Effector memory CD4-positive, alpha-beta T cell (primary cell): ENCODE results near the gene OR4Q3.
"Not testable (repeated sequence)": the region's sequence is repeated elsewhere in the genome, so short reads cannot be mapped to it uniquely, and the experiment has no call there.

Experiments
- DNase-seq, 3 donors: peaks; one replicate each; pipeline ENCODE4 v3.0.0-alpha.2; 2020
- H3K27ac ChIP-seq: 2 replicates; pipeline ENCODE4 v1.7.0; 2013; ENCODE audit warnings: mild to moderate bottlenecking, low read length, moderate library complexity; ENCODE audit not compliant: insufficient read depth, poor library complexity, severe bottlenecking
- H3K27me3 ChIP-seq: replicated peaks from 2 replicates; pipeline ENCODE4 v1.7.0; 2013; ENCODE audit warnings: mild to moderate bottlenecking, low read length; ENCODE audit not compliant: insufficient read depth, control insufficient read depth, poor library complexity, severe bottlenecking
- H3K36me3 ChIP-seq: 2 replicates; pipeline ENCODE4 v1.7.0; 2013; ENCODE audit warnings: mild to moderate bottlenecking, low read length, moderate library complexity; ENCODE audit not compliant: control insufficient read depth, insufficient read depth
- H3K4me1 ChIP-seq: 2 replicates; pipeline ENCODE4 v1.7.0; 2013; ENCODE audit warnings: low read length, mild to moderate bottlenecking; ENCODE audit not compliant: control insufficient read depth, insufficient read depth, poor library complexity, severe bottlenecking
- H3K4me3 ChIP-seq: 2 replicates; pipeline ENCODE4 v1.7.0; 2013; ENCODE audit warnings: low read length, low read depth, mild to moderate bottlenecking; ENCODE audit not compliant: insufficient read depth, poor library complexity, severe bottlenecking
- H3K9me3 ChIP-seq: 2 replicates; pipeline ENCODE4 v1.7.0; 2013; ENCODE audit warnings: mild to moderate bottlenecking, low read length, moderate library complexity; ENCODE audit not compliant: control insufficient read depth
- total RNA-seq, 3 donors: gene quantifications; one replicate each; lab custom pipeline; 2026; lab: John Stamatoyannopoulos, UW

Gene OR4Q3
- 0 reads per million in 3 donors for total RNA-seq

DNA sequence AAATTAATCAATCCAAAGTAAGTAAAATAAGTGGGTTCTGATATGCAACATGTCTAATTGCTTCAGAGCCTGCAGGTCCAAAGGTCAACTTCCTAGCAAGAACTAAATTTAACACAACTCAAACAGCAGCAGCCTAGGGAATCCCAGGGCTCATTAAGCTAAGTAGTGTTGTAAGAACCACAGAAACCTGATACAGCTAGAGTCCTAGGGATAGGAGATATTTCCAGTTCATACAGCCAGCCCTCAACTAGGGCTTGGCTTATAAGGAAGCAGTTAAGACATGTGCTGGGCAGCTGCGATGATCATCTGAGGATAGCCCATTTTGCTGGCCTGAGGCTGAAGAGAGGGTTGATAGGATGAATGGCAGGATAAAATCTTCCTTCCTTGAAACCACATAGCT lies at the start of gene OR4Q3:
TSS of gene OR4Q3 (plus strand) at position 316 of the 400 bp plus-strand sequence.
- no peaks in the 10 kb centered on the region for H3K9me3 ChIP-seq
- H3K4me1 ChIP-seq: no peaks in the 10 kb centered on the region
- no peak within 1 kb of the TSS for H3K4me3 ChIP-seq
- DNase-seq: no peak
- H3K36me3 ChIP-seq: no peaks in the 10 kb centered on the region
- H3K27me3 ChIP-seq: no peaks in the 10 kb centered on the region
- H3K27ac ChIP-seq: no peak within 1 kb of the TSS

GRCh38 chr14:19729359-19729758 lies 14.0 kb upstream of the OR4Q3 start:
- Histone ChIP-seq H3K27me3 (no peaks in the 10 kb centered on the region), H3K36me3 (no peaks in the 10 kb centered on the region), H3K9me3 (peaks cover 4% of the 10 kb centered on the region), H3K27ac (no peak overlapping the region), H3K4me1 (no peaks in the 10 kb centered on the region), H3K4me3 (no peak overlapping the region)
- DNase-seq: no peak

DNA sequence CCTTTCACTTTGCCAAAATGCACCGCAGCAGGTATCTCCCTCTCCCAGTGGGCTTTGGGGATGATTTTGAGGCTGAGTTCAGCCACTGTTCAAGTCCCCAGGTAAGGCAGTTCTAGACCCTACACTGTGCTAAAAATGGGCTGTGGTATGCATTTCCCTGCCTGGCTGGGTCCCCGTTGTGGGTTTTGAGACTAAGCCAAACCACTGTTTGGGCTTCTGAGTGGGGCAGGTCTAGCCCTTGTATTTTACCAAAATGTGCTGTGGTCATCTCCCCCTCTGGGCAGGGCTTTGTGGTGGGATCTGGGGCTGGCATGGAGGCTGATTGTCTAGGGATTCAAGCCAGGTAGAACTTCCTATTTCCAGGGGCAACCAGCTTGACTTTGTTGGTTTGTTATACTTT lies 13.6 kb upstream of the OR4Q3 start:
- Histone ChIP-seq H3K9me3 (peaks cover 4% of the 10 kb centered on the region), H3K27me3 (no peaks in the 10 kb centered on the region), H3K27ac (no peak overlapping the region), H3K4me3 (no peak overlapping the region), H3K4me1 (no peaks in the 10 kb centered on the region), H3K36me3 (no peaks in the 10 kb centered on the region)
- no peak for DNase-seq

DNA sequence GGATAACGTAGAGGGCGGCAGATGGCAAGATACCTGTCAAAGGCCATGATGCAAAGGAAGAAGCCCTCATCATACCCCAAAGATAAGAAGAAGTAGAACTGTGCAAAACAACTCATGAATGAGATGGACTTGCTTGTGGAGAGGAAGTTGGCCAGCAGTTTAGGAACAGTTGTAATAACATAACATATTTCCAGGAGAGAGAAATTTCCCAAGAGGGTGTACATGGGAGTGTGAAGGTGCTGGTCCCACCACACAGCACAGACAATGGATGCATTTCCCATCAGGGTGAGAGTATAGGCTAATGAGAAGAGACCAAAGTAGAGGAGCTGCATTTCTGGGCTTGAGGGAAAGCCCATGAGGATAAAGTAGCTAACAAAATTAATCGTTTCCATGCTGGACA lies 9.5 kb upstream of the OR4Q3 start:
- not testable (repeated sequence) for H3K36me3 ChIP-seq, H3K4me3 ChIP-seq, H3K9me3 ChIP-seq, H3K27ac ChIP-seq, DNase-seq, H3K4me1 ChIP-seq, H3K27me3 ChIP-seq

DNA sequence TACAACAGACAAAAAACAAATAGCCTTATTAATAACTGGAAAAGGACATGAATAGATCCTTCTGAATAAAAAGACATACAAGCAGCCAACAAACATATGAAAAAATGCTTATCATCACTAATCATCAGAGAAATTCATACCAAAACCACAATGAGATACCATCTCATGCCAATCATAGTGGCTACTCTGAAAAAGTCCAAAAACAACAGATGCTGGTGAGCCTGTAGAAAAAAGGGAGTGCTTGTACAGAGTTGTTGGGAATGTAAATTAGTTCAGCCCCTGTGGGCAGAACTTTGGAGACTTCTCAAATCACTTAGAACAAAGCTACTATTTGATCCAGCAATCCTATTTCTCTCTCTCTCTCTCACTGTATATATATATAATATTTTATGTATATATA lies 8.9 kb downstream of the OR4Q3 start:
- not testable (repeated sequence) for H3K4me3 ChIP-seq, H3K27me3 ChIP-seq, H3K4me1 ChIP-seq, H3K27ac ChIP-seq, H3K9me3 ChIP-seq, DNase-seq, H3K36me3 ChIP-seq

DNA sequence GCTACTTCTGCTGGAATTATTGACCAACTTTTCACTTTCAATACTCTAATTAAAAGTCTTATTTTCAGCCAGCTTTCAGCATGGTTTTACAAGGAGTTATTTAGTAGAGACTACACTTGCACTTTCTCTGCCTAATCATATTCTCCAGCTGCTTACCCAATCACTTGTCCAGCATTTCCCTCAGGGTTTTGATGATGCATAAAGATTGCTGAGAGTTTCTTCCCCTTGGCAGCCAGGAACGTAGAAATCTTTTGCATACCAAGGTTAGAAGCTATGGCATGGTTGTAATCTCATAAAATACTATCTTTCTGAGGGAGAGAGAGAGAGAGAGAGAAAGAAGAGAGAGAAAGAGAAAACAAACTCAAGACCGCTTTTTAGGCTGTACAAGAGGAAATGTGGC lies 10.8 kb downstream of the OR4Q3 start:
- Histone ChIP-seq H3K4me3 (no peak overlapping the region), H3K27ac (no peak overlapping the region), H3K4me1 (no peaks in the 10 kb centered on the region), H3K36me3 (no peaks in the 10 kb centered on the region), H3K9me3 (no peaks in the 10 kb centered on the region), H3K27me3 (no peaks in the 10 kb centered on the region)
- no peak for DNase-seq

DNA sequence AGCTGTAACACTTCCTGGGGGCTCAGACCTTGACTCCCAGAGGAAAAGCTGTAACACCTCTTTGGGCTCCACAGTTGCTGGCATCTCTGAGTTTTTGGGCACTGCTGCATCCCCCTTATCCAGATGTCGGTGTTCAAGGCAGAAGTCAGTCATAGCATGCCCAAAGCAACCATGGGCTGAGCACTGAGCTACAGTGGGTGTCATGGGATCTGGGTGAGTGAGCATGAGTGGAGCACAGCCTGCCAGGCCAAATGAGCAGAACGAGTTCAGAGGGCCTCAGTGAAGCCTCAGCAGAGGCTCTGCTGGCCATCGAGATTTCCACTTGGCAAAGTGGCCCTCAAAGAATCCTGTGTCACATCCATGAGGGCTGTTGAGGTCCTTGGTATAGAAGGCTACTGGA lies 28.1 kb downstream of the OR4Q3 start:
- H3K4me3 ChIP-seq, H3K9me3 ChIP-seq, H3K27me3 ChIP-seq, H3K4me1 ChIP-seq, H3K27ac ChIP-seq, DNase-seq, H3K36me3 ChIP-seq: not testable (repeated sequence)

GRCh38 chr14:19771895-19772430 lies 28.6 kb downstream of the OR4Q3 start:
- Histone ChIP-seq H3K9me3 (no peaks in the 10 kb centered on the region), H3K4me1 (no peaks in the 10 kb centered on the region), H3K4me3 (no peak overlapping the region), H3K36me3 (no peaks in the 10 kb centered on the region), H3K27ac (no peak overlapping the region), H3K27me3 (no peaks in the 10 kb centered on the region)
- DNase-seq: no peak

- not testable (repeated sequence) for H3K27ac ChIP-seq, DNase-seq, H3K9me3 ChIP-seq, H3K4me1 ChIP-seq, H3K36me3 ChIP-seq, H3K4me3 ChIP-seq, H3K27me3 ChIP-seq
Observed at GRCh38 chr14:19772454-19772853, 29.1 kb downstream of the OR4Q3 start.

DNA sequence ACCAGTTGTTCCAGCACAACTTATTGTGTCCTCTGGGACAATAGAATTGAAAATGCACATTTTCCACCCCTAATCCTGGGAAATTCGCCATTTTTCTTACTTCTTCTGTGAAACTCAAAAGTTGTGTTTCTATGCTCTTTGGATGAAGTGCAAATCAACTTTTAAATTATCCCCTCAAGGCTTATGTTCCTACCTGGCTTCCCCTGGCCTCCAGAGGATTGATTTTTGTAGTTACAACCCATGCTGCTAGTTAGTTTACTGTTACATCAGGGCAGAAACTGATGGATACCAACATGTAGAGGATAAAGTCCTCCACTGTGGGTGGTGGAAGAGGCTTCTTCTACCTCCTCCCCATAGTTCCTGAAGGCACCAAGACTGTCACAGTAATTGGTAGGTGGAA lies 29.8 kb downstream of the OR4Q3 start, which contains the start of gene OR4M1:
TSS of gene OR4M1 (plus strand) at position 301 of the 400 bp plus-strand sequence. CDS start 6,819 bp downstream, outside the sequence.
- H3K36me3 ChIP-seq, H3K9me3 ChIP-seq: not testable (repeated sequence)

More for the DNA sequence above, 29.8 kb downstream of the OR4Q3 start, which contains the start of gene OR4M1:
- not testable (repeated sequence) for DNase-seq, H3K27ac ChIP-seq, H3K4me3 ChIP-seq, H3K4me1 ChIP-seq, H3K27me3 ChIP-seq
